Transverse colon (tissue), 4 donors: ENCODE measurements around the gene TNIP3.

Source experiments
- EP300 ChIP-seq: sonication (generic); formaldehyde crosslinking; IDR thresholded peaks from one replicate; pipeline ENCODE4 v1.6.1; 2017; ENCODE audit warnings: antibody characterized with exemption, low read depth
- POLR2A ChIP-seq: fragments of 450-650 bp; IDR thresholded peaks from one replicate; pipeline ENCODE4 v1.6.1; 2016; ENCODE audit warnings: antibody characterized with exemption, mild to moderate bottlenecking, moderate library complexity
- POLR2AphosphoS5 ChIP-seq, 3 donors: sonication (generic); formaldehyde crosslinking; IDR thresholded peaks; one replicate each; pipeline ENCODE4 v1.6.1; 2016; ENCODE audit warnings: antibody characterized with exemption in 3 of 3
- TF ChIP-seq, protein P1 (sequence below), 5 experiments: fragments of 200-600 bp in 3 of 5; fragments of 450-650 bp in 2 of 5; sonication (generic) in 3 of 5; IDR thresholded peaks; 1 replicate in 2 of 5; 2 replicates in 3 of 5; pipeline ENCODE4 v1.5.1; 2016 to 2017; ENCODE audit warnings: antibody characterized with exemption in 5 of 5, inconsistent platforms in 3 of 5, mild to moderate bottlenecking in 2 of 5, moderate library complexity in 1 of 5

DNA sequence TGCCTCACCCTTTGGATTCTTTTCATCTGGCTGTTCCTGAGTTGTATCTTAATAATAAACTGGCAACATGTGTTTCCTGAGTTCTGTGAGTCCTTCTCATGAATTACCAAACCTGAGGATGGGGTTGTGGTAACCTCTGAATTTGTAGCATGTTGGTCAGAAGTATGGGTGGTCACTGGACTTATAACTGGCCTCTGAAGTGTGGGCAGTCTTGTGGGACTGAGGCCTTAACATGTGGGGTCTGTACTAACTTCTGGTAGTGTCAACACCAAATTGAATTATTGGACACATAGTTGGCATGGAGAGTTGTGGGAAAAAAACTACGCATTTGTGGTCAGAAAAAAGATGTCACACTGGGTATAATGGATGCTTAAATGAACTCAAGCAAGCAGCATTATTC lies 45.0 kb upstream of the TNIP3 start:
- TF ChIP-seq, protein P1, sequence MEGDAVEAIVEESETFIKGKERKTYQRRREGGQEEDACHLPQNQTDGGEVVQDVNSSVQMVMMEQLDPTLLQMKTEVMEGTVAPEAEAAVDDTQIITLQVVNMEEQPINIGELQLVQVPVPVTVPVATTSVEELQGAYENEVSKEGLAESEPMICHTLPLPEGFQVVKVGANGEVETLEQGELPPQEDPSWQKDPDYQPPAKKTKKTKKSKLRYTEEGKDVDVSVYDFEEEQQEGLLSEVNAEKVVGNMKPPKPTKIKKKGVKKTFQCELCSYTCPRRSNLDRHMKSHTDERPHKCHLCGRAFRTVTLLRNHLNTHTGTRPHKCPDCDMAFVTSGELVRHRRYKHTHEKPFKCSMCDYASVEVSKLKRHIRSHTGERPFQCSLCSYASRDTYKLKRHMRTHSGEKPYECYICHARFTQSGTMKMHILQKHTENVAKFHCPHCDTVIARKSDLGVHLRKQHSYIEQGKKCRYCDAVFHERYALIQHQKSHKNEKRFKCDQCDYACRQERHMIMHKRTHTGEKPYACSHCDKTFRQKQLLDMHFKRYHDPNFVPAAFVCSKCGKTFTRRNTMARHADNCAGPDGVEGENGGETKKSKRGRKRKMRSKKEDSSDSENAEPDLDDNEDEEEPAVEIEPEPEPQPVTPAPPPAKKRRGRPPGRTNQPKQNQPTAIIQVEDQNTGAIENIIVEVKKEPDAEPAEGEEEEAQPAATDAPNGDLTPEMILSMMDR (IDR thresholded peaks at IDR 0.05): no peak
- no peak for TF ChIP-seq POLR2A
- TF ChIP-seq POLR2AphosphoS5 (IDR thresholded peaks at IDR 0.05): no peak
- TF ChIP-seq EP300: no peak
